Panc1 (cell line): ENCODE measurements around the gene ADRB1.

Experiments
- POLR2AphosphoS5 ChIP-seq: IDR thresholded peaks from 2 replicates; pipeline ENCODE4 v1.6.1; 2012; ENCODE audit warnings: mild to moderate bottlenecking, low read depth, low read length, moderate library complexity
- SIN3A ChIP-seq: IDR thresholded peaks from 2 replicates; pipeline ENCODE4 v1.6.1; 2012; ENCODE audit warnings: low read depth, mild to moderate bottlenecking, low read length, moderate library complexity, borderline replicate concordance; ENCODE audit not compliant: insufficient read depth
- TCF7L2 ChIP-seq: IDR thresholded peaks from 2 replicates; pipeline ENCODE4 v1.6.1; 2011; ENCODE audit warnings: mild to moderate bottlenecking, low read depth, low read length, inconsistent platforms
- TF ChIP-seq, protein P1 (sequence below): fragments of 450-650 bp; IDR thresholded peaks from 2 replicates; pipeline ENCODE4 v1.5.1; 2017; ENCODE audit warnings: mild to moderate bottlenecking
- TF ChIP-seq, protein P2 (sequence below), 2 experiments: IDR thresholded peaks; 2 replicates each; pipeline ENCODE4 v1.6.1; 2011 to 2012; ENCODE audit warnings: low read depth in 2 of 2, control low read depth in 1 of 2, low read length in 1 of 2, mild to moderate bottlenecking in 1 of 2, moderate library complexity in 1 of 2; ENCODE audit not compliant: insufficient read depth in 1 of 2

DNA sequence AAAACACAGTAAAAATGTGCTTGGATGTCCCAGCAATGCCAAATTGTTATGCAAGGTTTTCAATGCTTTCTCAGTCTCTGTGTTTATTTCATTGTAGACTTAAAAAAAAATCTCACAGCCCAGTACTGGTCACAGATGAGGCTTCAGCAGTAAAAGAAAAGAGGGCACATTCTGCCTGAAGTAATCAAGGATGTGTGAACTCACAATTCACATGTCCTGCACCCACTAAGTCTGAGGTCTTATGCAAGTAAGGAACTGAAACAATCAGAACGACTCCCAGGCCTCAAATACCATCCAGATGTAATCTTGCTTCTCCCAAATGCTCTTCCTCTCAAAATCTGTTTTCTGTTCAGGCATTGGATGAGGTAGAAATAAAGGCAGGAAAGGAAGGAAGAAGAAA is 33.7 kb downstream of the ADRB1 start:
- TF ChIP-seq, protein P1, sequence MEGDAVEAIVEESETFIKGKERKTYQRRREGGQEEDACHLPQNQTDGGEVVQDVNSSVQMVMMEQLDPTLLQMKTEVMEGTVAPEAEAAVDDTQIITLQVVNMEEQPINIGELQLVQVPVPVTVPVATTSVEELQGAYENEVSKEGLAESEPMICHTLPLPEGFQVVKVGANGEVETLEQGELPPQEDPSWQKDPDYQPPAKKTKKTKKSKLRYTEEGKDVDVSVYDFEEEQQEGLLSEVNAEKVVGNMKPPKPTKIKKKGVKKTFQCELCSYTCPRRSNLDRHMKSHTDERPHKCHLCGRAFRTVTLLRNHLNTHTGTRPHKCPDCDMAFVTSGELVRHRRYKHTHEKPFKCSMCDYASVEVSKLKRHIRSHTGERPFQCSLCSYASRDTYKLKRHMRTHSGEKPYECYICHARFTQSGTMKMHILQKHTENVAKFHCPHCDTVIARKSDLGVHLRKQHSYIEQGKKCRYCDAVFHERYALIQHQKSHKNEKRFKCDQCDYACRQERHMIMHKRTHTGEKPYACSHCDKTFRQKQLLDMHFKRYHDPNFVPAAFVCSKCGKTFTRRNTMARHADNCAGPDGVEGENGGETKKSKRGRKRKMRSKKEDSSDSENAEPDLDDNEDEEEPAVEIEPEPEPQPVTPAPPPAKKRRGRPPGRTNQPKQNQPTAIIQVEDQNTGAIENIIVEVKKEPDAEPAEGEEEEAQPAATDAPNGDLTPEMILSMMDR = no peak
- TF ChIP-seq POLR2AphosphoS5 (no peak), TCF7L2 (no peak), SIN3A (no peak)
- TF ChIP-seq, protein P2, sequence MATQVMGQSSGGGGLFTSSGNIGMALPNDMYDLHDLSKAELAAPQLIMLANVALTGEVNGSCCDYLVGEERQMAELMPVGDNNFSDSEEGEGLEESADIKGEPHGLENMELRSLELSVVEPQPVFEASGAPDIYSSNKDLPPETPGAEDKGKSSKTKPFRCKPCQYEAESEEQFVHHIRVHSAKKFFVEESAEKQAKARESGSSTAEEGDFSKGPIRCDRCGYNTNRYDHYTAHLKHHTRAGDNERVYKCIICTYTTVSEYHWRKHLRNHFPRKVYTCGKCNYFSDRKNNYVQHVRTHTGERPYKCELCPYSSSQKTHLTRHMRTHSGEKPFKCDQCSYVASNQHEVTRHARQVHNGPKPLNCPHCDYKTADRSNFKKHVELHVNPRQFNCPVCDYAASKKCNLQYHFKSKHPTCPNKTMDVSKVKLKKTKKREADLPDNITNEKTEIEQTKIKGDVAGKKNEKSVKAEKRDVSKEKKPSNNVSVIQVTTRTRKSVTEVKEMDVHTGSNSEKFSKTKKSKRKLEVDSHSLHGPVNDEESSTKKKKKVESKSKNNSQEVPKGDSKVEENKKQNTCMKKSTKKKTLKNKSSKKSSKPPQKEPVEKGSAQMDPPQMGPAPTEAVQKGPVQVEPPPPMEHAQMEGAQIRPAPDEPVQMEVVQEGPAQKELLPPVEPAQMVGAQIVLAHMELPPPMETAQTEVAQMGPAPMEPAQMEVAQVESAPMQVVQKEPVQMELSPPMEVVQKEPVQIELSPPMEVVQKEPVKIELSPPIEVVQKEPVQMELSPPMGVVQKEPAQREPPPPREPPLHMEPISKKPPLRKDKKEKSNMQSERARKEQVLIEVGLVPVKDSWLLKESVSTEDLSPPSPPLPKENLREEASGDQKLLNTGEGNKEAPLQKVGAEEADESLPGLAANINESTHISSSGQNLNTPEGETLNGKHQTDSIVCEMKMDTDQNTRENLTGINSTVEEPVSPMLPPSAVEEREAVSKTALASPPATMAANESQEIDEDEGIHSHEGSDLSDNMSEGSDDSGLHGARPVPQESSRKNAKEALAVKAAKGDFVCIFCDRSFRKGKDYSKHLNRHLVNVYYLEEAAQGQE (IDR thresholded peaks at IDR 0.05; ENCODE audit: insufficient read depth in 1 of 2, low read depth in 2 of 2, low read length in 1 of 2) = no peak
